Suppressor macrophage treated with lipopolysaccharide for 1 hour (primary cell): ENCODE measurements around the gene UMODL1.

Experiments used
- DNase-seq, 3 donors: peaks; one replicate each; pipeline ENCODE4 v3.0.0-alpha.2; 2020 to 2022

Gene UMODL1

GRCh38 chr21:42080788-42081083 is 9.6 kb downstream of the UMODL1 start:
- peak; percentile 83 to 96 (median 94) for DNase-seq

DNA sequence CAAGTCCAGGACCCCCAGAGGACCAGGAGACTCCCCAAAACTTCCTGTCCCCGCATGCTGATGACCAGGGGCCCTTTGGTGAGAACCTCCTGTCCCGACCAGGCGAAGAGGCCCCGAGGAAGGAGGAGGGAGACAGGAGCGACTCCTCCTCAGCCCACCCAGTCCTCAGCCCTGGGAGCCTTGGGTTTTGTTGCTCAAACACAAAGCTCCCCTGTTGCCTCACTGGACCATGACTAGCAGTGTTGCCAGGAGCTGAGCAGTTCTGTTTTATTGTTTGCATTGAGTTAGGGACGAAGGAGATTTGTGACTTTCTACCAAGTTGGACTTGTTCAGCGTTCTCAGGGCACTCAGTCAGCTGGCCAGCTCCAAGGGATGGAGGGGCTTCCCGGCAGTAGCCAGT is 10.0 kb downstream of the UMODL1 start:
- DNase-seq, result peak; percentile 80 to 82 (median 81)

DNA sequence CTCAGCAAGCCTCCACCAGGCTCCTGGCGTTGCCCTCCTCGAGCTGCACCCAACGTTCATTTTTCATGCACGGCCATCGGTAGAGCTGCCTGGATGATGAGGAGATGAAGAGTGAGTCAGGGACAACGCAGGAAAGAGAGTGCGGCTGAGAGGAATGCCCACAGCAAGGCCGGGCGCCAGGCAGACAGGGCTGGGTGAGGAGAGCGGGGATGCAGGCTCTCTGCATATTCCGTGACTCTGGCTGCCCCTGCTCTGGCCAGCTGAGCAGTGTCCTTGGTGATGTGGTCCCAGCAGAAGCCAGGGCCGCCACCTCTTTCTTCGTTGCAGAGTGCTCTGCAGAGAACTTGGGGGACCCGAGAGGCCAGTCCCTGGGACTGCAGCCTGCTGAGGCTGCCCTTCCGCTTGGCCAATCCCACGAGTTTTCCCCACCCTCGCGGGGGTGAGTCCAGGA is 10.8 kb downstream of the UMODL1 start:
- no peak for DNase-seq

- no peak for DNase-seq
Observed at GRCh38 chr21:42082501-42083360, 11.6 kb downstream of the UMODL1 start.

- DNase-seq, result no peak
Observed at GRCh38 chr21:42083361-42083690, 12.2 kb downstream of the UMODL1 start.

GRCh38 chr21:42084079-42084478 is 13.0 kb downstream of the UMODL1 start:
- DNase-seq, result no peak

DNA sequence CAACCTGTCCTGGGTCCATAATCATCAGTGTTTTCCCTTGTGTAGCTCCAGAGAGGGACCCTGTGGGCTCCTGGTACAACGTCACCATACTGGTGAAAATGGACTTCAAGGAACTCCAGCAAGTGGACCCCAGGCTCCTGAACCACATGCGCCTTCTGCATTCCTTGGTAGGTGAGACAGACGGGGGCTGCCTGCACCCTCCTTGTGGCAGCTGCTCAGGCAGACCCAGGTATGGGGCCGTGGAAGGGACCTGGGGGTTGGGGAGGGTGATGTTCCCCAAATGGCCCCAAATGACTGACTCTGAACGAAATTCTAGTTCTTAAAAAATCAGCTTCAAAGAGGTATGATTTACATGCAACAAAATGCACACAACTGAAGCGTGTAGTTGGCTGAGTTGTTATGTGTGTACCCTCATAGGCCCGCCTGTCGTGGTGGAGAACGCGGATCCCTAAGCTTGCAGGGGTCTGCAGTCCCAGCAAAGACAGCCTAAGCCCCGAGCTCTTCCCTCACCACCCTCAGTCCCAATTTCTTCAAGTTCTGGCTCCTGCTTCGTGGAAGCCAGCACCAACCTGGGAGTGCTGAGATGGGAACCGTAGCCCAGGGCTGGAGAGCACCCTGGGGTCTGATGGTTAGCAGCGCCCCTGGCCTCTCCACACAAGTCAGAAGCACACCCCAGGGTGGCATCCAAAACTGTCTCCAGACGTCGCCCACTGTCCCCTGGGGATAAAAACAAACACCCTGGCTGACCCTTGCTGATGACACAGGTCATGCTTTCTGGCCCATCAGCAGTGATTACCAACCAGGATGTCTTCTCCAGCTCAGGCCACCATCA is 14.3 kb downstream of the UMODL1 start:
- no peak for DNase-seq

GRCh38 chr21:42086969-42087368 is 15.9 kb downstream of the UMODL1 start:
- DNase-seq, result no peak

- no peak for DNase-seq
Observed at GRCh38 chr21:42088148-42088547, 17.0 kb downstream of the UMODL1 start.

DNA sequence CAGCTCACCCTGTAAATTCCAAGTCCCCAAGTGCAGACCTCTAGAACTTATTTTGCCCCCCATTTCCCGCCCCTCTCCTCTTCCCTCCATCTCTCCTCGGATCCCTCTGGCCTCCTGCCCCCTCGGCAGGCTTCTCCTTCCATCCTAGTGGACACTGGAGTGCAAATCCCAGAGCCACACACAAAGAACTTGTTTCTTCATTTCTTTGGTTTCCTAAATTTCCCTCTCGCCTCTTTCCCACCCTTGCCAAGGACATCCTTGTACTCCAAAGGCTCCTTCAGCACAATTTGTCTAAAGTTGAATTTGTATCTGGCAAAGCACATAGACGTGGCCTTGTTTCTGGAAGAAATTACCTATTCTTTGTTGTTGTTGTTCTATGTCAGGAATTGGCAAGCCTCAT is 17.5 kb downstream of the UMODL1 start:
- DNase-seq, result no peak

- no peak for DNase-seq
Observed at GRCh38 chr21:42089093-42089631, 18.0 kb downstream of the UMODL1 start.

GRCh38 chr21:42089665-42090310 is 18.7 kb downstream of the UMODL1 start:
- DNase-seq, result no peak

GRCh38 chr21:42091899-42092508 is 20.9 kb downstream of the UMODL1 start:
- no peak for DNase-seq

GRCh38 chr21:42092771-42093170 is 21.7 kb downstream of the UMODL1 start:
- DNase-seq, result no peak

DNA sequence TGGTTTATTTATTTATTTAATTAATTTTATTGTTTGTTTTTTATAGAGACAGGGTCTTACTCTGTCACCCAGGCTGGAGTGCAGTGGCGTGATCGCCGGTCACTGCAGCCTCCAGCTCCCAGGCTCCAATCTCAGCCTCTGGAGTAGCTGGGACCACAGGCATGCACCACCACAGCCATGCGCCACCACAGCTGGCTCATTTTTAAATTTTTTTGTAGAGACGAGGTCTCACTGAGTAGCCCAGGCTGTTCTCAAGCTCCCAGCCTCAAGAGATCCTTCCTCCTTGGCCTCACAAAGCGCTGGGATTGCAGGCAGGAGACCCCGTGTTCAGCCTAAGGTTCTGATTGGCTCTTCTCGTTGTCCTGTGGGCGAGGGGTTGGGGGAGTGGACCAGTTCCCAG is 22.1 kb downstream of the UMODL1 start:
- DNase-seq, result no peak

DNA sequence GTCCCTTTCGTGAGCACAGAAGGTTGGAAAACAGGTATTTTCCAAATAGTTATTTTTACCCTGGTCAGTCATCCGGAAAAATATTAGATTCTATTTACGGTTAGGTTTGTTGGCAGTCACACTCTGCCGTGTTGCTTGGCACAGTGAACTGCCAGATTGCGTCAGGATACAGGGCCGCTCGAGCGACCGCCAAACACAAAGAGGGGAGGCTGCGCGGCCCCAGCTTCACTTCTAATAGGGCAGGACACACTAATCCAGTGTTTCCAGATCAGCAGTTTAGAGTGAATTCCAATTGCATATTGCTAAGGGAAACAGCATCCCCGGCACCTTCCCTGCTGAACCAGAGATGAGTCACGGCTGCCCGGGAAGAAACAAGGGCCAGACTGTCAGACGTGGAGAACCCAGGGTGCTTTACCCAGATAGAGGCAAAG is 22.9 kb downstream of the UMODL1 start:
- peak; percentile 57 to 70 (median 66) for DNase-seq

DNA sequence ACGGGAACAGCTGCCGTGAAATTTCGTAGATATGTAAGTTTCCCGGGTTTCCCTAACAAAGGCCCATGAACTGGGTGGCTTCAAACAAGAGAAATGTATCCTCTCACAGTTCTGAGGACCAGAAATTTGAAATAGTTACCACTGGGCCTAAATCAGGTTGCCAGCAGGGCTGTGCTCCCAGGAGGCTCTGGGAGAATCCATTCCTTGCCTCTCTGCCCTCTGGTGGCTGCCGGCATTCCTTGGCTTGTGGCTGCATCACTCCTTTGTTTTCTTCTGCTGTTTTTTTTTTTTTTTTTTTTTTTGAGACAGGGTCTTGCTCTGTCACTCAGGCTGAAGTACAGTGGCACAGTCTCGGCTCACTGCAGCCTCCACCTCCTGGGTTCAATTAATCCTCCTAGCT is 23.7 kb downstream of the UMODL1 start:
- no peak for DNase-seq

DNA sequence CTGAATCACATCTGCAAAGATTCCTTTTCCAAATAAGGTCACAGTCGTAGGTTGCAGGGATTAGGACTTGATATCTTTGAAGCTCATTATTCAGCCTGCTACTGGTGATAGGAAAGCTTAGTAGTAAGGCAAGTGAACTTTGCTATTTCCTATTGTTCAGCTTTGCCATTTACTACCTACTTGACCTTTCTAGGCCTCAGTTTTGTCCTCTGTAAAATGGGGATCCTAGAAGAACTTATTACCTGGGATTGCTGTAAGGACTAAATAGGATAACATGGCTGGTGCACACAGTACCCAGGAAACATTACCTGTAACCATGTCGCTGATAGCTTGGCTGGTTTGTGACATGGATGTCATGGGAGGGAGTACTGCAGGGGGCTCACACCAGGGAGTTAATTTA is 24.5 kb downstream of the UMODL1 start:
- no peak for DNase-seq

GRCh38 chr21:42096566-42096965 is 25.4 kb downstream of the UMODL1 start:
- DNase-seq, result no peak

DNA sequence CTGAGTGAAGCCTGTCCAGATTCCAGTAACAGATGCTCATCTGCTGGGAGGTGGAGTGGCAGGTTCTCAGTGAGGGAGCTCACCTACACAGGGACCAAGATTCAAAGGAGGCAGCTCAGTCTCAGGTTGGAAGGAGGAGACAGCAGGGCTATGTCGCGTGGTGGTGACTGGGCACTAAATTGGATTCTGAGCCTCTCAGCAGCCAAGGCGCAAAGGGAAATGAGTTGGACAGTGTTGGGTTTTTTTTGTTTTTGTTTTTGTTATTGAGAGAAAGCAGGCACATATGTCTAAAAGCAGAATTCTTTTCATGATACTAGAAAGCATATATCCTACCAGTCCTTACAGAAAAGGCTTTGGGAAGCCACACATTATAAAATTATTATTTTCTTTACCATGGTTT is 26.2 kb downstream of the UMODL1 start:
- peak in 2 of 3 donors; percentile 30 to 57 for DNase-seq

DNA sequence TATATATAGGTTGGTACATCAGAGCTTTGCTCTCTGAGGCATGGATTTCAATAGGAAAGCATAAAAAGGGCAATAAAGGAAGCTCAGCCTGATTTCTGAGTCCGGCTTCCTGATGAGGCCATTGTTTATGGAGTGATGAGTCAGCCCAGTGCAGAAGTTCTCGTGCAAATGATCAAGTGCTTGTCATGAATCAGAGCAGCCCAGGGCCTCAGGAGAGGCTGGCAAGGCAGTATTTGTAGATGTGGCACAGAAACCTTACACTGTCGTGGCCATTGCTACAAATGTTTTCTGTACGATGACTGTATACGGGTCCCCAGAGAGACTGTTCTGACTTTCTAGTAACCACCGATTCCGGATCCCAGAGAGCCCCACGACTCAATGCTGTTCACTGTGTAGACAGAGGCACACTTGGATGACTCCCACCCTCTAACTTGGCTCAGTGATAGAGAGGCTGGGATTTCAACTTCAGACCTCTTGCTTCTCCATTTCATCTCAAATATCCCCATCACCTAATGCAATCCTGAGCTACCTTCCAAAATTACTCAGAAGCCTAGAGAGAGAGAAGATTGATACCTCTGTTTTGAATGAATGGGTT is 26.8 kb downstream of the UMODL1 start:
- peak; percentile 91 to 97 (median 96) for DNase-seq

DNA sequence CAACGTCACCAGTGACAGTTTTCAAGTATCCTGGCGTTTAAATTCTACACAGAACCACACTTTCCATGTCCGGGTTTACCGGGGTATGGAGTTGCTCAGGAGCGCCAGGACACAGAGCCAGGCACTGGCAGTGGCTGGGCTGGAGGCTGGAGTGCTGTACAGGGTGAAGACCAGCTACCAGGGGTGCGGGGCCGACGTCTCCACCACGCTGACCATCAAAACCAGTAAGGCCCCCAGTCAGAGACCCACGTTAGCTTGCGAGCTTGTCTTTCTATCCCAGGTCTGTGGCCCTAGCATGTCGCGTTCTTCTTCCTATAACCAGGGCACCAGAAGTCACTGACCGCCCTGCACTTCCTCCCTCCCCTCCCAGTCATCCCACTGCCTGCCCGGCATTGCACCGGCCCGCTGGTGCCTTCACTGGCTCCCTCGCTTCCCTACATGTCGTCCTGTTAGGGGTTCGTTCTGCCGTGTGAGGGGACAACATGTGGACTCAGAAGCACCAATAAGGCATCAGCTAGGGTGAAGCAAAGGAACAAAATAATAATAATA is 27.9 kb downstream of the UMODL1 start:
- peak in 1 of 3 donors; percentile 46 for DNase-seq
